NCI-H226 (cell line): ENCODE results near the gene GPBP1.
"Not testable (repeated sequence)": the region's sequence is repeated elsewhere in the genome, so short reads cannot be mapped to it uniquely, and the experiment has no call there.

ENCODE experiments used
- DNase-seq: peaks from one replicate; pipeline ENCODE4 v3.0.0-alpha.2; 2015

GPBP1 gene, protein sequence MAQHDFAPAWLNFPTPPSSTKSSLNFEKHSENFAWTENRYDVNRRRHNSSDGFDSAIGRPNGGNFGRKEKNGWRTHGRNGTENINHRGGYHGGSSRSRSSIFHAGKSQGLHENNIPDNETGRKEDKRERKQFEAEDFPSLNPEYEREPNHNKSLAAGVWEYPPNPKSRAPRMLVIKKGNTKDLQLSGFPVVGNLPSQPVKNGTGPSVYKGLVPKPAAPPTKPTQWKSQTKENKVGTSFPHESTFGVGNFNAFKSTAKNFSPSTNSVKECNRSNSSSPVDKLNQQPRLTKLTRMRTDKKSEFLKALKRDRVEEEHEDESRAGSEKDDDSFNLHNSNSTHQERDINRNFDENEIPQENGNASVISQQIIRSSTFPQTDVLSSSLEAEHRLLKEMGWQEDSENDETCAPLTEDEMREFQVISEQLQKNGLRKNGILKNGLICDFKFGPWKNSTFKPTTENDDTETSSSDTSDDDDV

DNA sequence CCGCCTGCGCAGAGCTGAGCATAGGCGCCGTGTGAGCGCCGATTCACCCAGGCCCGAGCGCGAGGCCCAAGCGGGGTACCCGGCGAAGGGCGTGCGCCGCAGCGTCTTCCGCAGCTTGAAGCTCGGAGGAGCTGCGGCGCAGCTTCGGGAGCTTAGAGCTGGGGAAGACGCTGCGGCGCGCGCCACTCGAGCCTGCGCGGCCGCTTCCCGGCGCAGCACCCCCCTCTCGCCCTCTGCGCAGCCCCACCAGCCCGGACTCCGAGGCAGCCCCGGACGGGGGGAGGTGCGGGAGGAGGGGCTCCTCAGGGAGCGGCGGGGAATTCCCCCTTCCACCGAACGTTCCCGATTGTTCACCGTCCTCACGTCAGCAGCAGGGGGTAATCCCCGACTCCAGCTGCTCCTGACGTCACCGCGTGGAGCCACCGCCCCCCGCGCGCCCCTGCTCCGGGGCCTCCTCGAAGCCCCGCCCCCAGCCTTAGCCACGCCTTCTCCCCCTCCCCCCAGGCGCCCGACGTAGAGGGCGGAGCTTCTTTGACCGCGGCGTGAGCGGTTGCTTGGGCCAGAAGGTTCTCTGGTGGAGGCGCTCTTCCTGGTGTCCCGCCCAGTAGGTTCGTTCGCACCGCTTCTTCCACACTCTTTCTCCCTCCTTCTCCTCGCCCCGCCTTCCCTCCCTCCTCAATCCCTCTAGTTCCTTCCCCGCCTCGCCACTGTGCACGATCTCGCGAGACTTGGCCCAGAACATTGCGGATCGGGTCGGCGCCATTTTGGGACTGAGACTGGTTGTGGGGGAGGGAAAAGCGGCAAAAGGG is at the start of gene GPBP1:
Gene GPBP1, plus strand, starts transcription at position 741 of the 809 bp plus-strand sequence. CDS start 40,072 bp downstream, outside the sequence.
- peak; percentile 98 for DNase-seq

DNA sequence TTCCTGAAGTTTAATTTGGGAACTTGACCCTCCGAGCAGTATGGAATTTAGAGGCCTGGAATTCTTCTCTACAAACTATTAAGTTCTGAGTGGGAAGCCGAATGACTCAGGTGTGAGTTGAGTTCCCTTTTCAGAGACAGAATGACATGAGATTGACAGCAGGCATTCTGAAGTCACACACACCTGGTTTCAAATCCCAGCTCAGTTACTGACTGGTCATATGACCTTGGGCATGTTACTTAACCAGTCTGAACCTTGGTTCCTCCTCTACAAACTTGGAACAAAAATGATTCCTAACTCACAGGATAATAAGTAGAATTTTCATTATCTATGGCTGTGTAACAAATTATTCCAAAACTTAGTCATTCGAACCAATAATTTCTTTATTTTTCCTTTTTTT is 45.5 kb upstream of the GPBP1 start:
- no peak for DNase-seq

DNA sequence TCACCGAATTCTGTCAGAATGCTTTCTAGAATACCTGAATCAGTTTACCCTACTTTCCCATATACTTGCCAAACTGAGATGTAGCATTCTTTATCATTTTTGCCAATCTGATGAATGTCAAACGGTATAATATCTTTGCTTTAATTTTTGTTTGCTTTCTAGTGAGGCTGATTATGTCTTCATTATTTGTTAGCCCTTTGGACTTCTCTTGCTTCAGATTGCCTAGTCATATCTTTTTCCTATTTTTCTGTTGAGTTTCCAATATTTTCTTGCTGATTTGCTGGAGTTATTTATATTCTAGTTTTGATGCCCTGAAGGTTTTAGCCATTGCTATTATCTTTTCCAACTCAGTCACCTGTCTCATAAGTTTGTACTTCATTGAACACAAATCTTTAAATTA is 40.3 kb upstream of the GPBP1 start:
- no peak for DNase-seq

DNA sequence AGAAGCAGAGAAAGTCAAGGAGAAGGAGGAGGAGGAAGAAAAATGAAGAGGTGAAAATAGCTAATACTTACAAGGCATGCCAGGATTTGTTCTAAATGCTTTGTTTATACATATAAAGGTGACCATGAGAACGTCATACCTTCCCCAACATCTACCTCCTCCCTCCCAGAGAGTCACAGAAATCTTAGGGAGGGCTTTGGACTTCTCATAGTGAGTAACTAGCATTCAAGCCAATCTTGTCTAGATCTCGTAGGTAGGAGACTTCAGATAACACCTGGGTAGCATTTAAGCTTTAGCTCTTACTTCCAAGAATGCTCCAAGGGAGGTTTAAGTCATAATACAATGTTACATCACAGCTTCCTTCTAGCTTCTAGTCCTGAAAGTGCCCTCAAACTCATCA is 36.5 kb upstream of the GPBP1 start:
- DNase-seq = no peak

DNA sequence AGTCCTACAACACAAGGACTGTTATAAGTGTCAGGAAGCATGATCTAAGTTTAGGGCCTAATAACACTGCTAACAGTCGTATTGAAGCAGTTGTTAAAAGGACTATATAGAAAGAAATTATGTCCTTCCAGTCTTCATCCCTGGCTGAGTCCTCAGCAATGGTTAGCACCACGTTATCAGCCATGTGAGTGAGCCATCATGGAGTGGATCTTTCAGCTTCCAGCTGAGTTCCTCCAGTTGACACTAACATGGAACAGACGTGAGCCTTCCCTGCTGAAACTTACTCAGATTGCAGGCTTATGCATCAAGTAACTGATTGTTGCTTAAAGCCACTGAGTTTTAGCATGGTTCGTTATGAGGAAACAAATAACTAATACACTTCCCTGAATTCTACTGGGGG is 21.5 kb upstream of the GPBP1 start:
- DNase-seq = no peak

DNA sequence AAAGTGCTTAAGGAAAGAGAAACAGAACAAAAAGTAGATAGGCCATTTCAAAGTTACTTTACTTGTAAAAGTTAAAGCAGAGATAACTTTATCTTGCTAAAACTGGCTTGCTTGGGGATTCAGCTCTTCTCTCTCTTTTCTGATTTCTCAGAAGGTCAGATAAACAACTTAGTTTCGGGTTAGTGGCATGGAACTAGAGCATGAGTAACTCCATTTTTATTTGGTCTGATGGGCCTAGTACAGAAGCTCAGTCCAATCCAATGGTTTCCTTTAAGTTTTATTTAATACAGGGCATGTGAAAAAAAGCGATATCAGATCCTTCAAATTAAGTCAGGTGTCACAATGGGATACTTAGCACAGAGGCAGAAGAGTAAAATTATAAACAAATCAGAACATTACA is 18.8 kb upstream of the GPBP1 start:
- no peak for DNase-seq

DNA sequence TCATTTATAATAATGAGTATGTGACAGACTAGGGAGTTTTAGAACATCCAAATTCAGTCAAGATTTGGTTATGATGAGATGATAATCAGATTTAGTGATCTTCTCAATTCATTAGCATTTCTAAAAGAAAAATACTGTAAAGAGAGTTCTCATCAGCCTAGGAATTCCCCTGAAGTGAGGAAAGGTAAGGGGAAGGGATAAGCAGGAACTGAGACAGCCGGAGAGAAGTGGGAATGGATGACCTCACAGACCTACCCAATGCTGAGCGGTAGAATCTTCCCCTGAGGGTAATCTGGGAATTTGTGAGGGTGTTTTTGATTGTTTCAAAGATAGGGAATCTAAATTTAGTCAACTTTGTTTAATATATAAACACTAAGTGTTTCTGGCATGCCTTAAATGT is 16.7 kb upstream of the GPBP1 start:
- DNase-seq = no peak

DNA sequence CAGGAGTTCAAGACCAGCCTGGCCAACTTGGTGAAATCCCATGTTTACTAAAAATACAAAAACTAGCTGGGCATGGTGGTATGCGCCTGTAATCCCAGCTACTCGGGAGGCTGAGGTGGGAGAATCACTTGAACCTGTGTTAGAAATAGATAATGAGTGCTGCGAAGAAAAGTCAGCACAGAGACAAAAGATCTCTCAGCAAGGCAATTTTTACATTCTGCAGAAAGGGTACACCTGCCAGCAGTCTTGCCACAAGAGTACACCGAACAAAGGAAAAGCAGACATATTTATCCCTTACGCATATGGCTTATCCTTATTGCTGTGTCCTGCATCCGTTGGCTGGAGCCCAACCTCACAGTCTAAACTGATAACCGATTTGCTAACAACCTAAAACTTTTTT is 16.2 kb upstream of the GPBP1 start:
- DNase-seq = no peak

DNA sequence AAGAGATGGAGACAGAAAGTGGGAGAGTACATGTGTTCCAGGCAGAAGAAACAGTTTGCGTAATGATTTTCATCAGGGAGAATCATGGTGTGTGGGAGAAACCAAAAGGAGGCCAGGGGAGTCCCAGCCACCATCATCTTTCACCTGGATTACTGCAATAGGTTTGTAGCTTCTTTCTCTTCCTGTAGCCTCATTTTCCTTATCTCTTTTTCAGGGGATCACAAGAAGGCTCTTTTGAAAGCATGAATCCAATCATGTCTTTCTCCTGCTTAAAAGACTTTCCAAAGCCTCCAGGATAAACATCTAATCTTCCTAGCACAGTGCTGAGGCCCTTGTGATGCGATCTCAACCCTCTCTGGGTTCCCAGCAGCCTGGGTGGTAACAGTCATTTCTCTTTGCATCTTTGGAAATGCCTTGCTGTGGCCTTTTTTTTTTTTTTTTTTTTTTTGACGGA is 10.3 kb upstream of the GPBP1 start:
- no peak for DNase-seq

DNA sequence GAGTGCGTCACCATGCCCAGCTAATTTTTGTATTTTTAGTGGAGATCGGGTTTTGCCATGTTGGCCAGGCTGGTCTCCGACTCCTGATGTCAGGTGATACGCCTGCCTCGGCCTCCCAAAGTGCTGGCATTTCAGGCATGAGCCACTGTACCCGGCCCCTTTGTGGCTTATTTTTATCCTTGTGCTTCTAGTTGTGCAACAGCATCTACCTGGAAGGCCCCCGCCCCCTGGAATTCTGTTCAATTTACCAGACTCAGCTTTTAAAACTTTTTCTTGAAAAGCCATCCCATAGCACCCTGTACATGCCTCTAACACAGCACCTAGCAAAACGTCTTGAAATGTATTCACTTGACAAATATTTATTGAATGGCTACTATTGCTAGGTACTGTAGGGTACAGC is 9.7 kb upstream of the GPBP1 start:
- DNase-seq = no peak

DNA sequence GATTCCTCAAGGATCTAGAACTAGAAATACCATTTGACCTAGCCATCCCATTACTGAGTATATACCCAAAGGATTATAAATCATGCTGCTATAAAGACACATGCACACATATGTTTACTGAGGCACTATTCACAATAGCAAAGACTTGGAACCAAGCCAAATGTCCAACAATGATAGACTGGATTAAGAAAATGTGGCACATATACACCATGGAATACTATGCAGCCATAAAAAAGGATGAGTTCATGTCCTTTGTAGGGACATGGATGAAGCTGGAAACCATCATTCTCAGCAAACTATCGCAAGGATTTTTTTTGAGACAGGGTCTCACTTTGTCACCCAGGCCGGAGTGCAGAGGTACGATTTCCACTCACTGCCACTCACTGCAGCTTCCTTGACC is 8.7 kb upstream of the GPBP1 start:
- DNase-seq = not testable (repeated sequence)

DNA sequence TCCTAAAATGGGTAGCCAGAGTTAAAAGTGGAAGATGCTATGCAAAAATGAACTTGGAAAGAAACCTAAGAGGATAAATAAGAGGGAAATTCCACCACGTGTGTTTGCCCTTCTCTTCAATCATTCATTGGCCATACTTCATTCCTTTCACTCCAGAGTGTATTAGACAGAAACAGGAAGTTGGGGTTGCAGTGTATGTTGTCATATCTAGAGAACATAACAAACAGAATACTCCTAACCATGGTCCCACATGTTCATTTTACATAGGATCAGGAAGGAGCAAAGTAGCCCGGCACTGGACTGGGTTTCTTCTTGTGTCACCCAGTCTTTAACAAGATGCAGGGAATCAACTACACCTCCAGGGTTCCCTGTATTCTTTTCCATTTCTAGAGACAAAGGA is 7.6 kb upstream of the GPBP1 start:
- peak; percentile 24 for DNase-seq

DNA sequence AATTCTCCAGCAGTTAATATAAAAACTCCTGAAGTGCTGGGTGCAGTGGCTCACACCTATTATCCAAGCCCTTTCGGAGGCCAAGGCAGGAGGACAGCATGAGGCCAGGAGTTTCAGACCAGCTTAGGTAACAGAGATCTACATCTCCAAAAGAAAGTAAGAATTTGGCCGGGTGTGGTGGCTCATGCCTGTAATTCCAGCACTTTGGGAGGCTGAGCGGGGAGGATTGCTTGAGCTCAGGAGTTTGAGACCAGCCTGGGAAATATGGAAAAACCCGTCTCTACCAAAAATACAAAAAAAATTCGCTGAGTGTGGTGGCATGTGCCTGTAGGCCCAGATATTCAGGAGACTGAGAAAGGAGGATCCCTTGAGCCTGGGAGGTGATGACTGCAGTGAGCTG is 6.7 kb upstream of the GPBP1 start:
- DNase-seq = no peak

DNA sequence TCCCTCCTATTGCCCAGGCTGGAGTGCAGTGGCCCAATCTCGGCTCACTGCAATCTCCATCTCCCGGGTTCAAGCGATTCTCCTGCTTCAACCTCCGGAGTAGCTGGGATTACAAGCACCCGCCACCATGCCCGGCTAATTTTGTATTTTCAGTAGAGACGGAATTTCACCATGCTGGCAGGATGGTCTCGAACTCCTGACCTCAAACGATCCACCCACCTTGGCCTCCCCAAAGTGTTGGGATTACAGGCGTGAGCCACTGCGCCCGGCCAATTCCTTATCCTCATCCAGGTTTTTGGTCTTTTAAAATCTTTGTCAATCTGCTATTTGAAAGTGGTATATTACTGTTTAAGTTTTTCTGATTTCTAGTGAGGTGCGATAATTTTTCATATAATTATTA is 3.7 kb upstream of the GPBP1 start:
- DNase-seq = not testable (repeated sequence)

DNA sequence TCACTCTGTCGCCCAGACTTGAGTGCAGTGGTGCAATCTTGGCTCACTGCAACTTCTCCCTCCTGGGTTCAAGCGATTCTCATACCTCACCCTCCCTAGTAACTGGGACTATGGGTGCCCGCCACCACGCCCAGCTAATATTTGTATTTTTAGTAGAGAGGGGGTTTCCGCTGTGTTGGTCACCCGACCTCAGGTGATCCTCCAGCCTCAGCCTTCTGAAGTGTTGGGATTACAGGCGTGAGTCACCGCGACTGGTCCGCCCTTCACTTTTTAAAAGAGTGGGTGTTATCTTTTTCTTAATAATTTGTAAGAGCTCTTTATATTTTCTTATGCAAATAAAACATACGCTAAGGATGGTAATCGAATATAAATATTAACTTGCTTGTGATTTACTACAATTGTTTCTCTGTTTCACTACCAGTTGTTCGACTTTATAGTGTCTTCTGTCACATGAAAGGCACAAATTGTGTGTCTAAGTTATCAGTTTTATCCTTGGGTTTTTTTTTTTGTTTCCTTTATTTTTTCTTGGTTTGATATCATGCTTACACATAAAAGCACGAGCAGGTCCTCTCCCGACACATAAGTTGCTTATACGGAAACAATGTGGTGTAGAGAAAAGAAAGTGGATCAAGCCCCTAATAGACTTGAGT is 1.9 kb upstream of the GPBP1 start:
- peak; percentile 63 for DNase-seq

DNA sequence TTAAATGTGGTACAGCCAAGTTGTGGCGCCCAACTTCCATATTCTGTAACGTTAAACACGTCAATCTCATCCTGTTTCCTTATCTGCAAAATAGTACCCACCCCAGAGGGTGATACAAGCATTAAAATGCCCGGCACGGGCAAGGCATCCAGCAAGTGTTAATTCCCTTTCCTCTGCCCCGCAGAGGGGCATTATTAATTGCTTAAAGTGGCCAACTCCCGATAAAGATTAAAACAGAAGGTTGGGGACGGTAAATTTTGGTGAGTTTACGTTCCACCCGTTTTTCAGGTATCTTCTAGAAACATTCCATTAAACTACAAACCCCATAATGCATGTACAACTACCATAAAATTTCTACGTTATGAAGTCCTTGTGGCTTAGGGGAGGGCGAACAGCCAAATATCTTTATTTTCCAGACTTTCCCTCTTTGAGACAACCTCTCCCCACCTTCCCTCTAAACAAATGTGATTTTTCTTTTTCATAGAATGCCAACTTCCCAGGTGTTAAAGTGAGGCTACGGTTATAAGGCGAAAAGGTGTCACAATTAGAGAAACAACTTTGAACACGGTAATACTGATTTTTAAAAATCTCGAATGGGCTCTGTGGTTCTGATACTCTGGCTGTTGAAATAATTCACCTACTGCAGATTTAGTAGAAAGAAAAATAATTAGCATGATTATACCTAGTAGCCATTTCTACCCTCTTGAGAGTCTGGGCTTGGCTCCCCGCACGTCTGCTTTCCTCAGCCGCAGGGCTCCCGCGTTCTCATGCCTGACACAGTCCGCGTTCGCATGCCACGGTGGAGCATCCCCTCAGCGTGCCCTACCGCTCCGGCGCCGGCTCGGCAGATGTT is 1.2 kb upstream of the GPBP1 start:
- peak; percentile 30 for DNase-seq

DNA sequence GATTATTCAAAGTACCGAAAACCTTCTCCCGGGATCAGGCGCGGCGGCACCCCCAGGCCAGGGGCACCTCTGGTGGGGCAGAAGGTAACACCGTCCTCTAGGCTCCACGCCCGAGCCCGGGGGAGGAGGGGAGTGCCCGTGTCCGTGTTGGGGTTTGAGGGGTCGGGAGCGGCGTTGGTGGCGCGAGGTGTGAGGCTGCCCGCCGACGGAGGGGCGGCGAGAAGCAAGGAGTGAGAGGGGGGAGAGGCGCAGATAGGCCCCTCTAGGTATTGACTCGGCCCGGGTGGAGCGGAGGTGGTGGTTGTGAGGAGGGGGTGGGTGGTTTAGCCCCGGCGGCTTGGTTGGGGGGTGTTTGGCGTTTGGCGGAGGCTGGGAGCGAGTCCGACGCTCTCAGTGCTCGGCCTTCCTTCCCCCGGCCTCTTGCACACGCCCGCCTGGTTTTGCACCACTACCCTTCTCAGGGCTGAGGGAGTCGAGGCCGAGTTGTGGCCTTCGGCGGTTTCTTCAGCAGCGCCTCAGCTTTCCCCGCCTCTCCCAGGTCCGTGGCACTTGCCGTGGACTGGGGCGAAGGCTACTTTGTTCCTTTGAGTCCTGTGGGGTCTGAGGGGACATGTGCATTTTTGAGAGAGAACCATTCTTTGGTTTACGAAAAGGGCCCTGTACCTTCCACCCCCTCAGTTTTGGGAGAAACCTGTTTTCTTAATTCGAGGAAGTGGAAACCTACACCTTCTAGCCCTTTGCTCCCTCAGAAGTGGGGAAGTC is 450 bp downstream of the GPBP1 start:
- DNase-seq = peak; percentile 37

DNA sequence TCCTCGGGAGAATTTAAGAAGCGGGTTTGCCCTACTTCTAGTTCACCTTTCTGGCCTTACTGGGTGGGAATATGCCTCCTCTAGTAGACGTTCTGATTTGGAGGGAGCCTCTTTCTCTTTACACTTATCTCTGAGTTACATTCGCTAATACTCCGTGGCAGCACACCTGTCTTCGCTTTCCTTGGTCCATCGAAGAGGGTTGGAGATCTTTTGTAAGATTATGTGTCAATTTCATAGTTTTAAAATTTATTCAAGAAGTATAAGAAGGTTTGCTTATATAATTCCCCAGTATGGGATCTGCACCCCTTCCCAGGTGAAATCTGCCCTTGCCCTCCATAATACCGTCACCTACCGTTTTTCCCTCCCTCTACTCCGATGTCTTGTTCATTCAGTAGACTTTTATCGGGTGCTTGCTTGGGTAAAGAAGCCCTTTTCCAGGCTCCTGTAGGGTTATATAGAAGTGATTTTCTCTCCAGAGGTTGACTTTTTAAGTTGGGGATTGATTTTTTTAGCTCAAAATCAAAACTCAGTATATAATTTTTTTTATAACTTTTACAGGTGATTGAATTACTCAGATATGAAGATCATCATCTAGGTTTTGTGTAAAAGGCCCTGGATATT is 1.1 kb downstream of the GPBP1 start:
- DNase-seq = no peak

DNA sequence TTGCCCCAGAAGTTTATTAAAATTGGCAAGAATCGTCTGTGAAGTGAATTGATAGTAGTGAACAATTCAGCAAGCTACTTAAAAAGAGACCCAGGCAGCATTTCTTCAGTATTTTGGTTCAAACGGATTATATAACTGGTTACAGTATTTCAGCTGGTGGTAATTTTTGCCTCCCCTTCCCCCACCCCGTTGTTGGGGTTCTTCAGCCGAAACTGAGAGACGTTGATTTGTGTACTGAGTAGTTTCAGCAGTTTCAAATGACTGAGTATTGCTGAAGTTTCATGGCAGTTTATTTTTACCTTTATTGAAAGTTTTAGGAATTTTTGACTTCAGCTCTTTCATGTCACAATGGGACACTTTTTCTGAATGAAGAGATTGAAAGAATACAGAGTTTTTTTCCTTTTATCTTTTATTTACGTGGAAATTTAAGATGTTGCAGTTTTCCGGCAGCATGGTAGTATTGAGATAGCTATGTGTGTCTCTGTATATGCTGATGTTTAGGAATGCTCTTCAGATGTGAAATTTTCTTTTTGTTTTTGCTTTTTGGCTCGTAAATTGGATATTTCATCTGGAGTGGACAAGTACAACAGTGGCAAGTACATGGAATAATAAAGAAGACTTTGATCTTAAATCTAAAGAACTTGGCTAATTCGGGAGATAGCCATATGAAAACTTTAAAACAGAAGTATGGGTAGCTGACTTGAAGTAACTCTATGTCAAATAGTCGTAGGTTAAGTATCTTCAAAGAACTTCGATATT is 1.9 kb downstream of the GPBP1 start:
- DNase-seq = no peak

DNA sequence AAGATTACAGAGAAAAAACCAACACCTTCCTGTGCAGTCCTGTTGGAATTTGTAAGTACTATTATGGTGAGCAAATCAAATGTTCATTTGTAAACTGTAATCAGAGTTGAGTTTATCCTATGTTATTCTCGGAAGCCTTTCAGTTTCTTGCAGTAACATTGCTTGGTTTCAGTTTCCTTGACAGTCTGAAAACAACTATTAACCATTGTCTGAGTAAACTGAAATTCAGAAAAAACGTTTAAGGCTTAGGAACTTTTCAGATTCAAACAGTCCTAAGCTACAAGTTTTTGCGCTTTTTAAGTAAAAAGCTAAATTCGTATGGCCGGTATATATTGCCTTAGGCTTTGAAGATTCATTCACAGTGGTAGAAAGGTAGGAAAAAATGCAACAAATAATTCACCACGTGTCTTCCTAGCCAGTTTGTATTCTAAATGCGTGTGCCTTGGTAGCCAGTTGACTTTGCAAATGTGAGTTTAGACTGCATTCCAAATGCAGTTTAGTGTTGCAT is 2.5 kb downstream of the GPBP1 start:
- DNase-seq = peak; percentile 51
